ENCODE data around the gene PLXNA2.
A peak's percentile ranks its signal among the peaks of the same experiment; 100 is the strongest.

The PLXNA2 gene

DNA sequence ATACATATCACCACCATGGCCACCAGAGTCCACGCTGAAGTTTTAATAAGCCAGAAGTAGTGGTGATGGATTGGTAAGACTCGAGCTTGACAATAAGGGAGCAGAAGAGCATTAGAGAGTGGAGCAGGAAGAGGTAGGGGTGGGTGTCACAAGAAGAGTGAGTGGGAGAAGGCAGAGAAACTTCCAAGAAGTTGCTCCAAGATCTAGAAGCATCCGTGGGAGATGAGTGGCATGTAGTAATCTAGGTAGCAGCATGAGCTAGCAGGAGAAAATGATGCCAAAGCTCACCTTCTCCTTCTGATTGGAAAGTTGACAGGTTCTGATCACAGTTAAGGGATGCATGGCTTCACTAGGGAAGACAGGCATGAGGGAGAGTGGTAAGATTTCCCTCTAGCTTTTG is 49.2 kb downstream of the PLXNA2 start:
- no peak overlapping the region for H2BK120ac ChIP-seq (ENCODE audit: low read depth, low read length)
- no peak for DNase-seq
- H2BK5ac ChIP-seq (ENCODE audit: low read length), result no peak overlapping the region
- no peak overlapping the region for H3K9ac ChIP-seq (ENCODE audit: low read length)
- peaks cover 4% of the 10 kb centered on the region for H3K36me3 ChIP-seq (ENCODE audit: control insufficient read depth, insufficient read depth, low read length)
- no peak overlapping the region for H2AK5ac ChIP-seq (ENCODE audit: low read length)
- WGBS (ENCODE audit: extremely low coverage, insufficient coverage, low lambda C conversion rate), result no CpG with 5 or more reads among the region's 3 CpGs
- H3K18ac ChIP-seq (ENCODE audit: low read length), result no peak overlapping the region
- H4K5ac ChIP-seq (ENCODE audit: low read length), result no peak overlapping the region
- H4K8ac ChIP-seq (ENCODE audit: low read depth, low read length), result no peak overlapping the region
- no peaks in the 10 kb centered on the region for H3K79me2 ChIP-seq (ENCODE audit: control insufficient read depth, insufficient read depth, low read length)
- H3K4me1 ChIP-seq (ENCODE audit: control insufficient read depth, low read depth, low read length), result no peaks in the 10 kb centered on the region
- no peak overlapping the region for H3K4ac ChIP-seq (ENCODE audit: low read depth, low read length)
- H3K4me2 ChIP-seq (ENCODE audit: low read length), result no peak overlapping the region
- H2BK15ac ChIP-seq (replicated peaks; ENCODE audit: low read depth), result no peak overlapping the region
- H3K23ac ChIP-seq (ENCODE audit: low read length), result no peak overlapping the region
- H3K27me3 ChIP-seq (ENCODE audit: insufficient read depth, low read length, poor library complexity), result no peaks in the 10 kb centered on the region
- no peak overlapping the region for H3K56ac ChIP-seq (ENCODE audit: low read length)
- H3K79me1 ChIP-seq (ENCODE audit: low read length), result peaks cover 4% of the 10 kb centered on the region
- H3K27ac ChIP-seq (ENCODE audit: low read depth, low read length), result no peak overlapping the region
- no peak overlapping the region for H3K4me3 ChIP-seq (ENCODE audit: low read length)

DNA sequence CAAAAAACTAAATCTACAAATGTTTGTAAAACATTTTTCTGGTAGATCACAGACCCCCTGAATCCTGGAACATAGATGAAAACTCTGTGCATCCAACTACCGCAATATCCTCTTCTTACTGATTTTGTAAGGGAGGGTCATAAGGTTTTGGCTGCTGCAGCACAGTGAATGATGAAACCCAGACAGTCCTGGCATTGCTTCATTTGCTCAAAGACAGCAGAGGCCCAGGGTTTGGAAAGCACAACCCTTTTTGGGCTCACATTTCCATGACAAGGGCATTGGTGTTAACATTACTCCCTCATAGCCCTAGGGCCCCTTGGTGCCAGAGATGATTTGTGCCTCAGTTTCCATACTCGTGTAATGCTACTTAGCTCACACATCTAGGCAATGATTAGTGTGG is 51.2 kb downstream of the PLXNA2 start:
- Histone ChIP-seq H4K5ac (ENCODE audit: low read length) (no peak overlapping the region), H3K18ac (ENCODE audit: low read length) (no peak overlapping the region), H2AK5ac (ENCODE audit: low read length) (no peak overlapping the region), H3K9ac (ENCODE audit: low read length) (no peak overlapping the region), H3K79me1 (ENCODE audit: low read length) (peaks cover 7% of the 10 kb centered on the region), H2BK15ac (replicated peaks; ENCODE audit: low read depth) (no peak overlapping the region), H3K4me2 (ENCODE audit: low read length) (no peak overlapping the region), H3K56ac (ENCODE audit: low read length) (no peak overlapping the region), H3K27me3 (ENCODE audit: insufficient read depth, low read length, poor library complexity) (no peaks in the 10 kb centered on the region), H3K4me1 (ENCODE audit: control insufficient read depth, low read depth, low read length) (no peaks in the 10 kb centered on the region), H3K23ac (ENCODE audit: low read length) (no peak overlapping the region), H2BK5ac (ENCODE audit: low read length) (no peak overlapping the region), H2BK120ac (ENCODE audit: low read depth, low read length) (no peak overlapping the region), H3K4ac (ENCODE audit: low read depth, low read length) (no peak overlapping the region), H3K4me3 (ENCODE audit: low read length) (no peak overlapping the region), H3K27ac (ENCODE audit: low read depth, low read length) (no peak overlapping the region), H3K36me3 (ENCODE audit: control insufficient read depth, insufficient read depth, low read length) (peaks cover 7% of the 10 kb centered on the region), H4K8ac (ENCODE audit: low read depth, low read length) (no peak overlapping the region), H3K79me2 (ENCODE audit: control insufficient read depth, insufficient read depth, low read length) (no peaks in the 10 kb centered on the region)
- WGBS (ENCODE audit: extremely low coverage, insufficient coverage, low lambda C conversion rate), result no CpG with 5 or more reads among the region's 2 CpGs
- no peak for DNase-seq

DNA sequence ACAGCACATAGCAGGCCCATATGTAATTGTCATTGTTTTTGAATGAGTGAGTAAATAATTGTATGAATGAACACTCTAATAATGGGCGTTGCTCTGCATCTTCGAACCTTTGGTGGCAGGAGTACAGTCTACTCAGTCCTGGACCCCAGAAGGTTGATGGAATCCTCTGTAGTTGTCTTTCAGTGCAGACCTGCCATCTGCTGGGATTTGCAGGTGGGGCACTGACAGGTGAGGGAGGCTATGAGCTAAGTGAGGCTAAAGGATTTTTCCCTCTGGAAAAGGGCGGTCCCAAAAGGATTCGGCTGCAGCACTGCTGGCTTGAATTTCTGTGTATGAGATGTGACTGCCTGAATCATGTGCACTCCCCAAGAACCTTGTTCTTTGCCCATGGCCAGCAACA is 53.4 kb downstream of the PLXNA2 start:
- H3K9ac ChIP-seq (ENCODE audit: low read length), result no peak overlapping the region
- H2BK5ac ChIP-seq (ENCODE audit: low read length), result no peak overlapping the region
- no peaks in the 10 kb centered on the region for H3K4me1 ChIP-seq (ENCODE audit: control insufficient read depth, low read depth, low read length)
- no peaks in the 10 kb centered on the region for H3K27me3 ChIP-seq (ENCODE audit: insufficient read depth, low read length, poor library complexity)
- no peak overlapping the region for H3K56ac ChIP-seq (ENCODE audit: low read length)
- peaks cover 9% of the 10 kb centered on the region for H3K79me1 ChIP-seq (ENCODE audit: low read length)
- no peak overlapping the region for H3K27ac ChIP-seq (ENCODE audit: low read depth, low read length)
- H3K4me2 ChIP-seq (ENCODE audit: low read length), result no peak overlapping the region
- peaks cover 7% of the 10 kb centered on the region for H3K36me3 ChIP-seq (ENCODE audit: control insufficient read depth, insufficient read depth, low read length)
- no peak overlapping the region for H3K18ac ChIP-seq (ENCODE audit: low read length)
- H3K79me2 ChIP-seq (ENCODE audit: control insufficient read depth, insufficient read depth, low read length), result no peaks in the 10 kb centered on the region
- no peak overlapping the region for H2BK120ac ChIP-seq (ENCODE audit: low read depth, low read length)
- DNase-seq, result no peak
- no peak overlapping the region for H2BK15ac ChIP-seq (replicated peaks; ENCODE audit: low read depth)
- H2AK5ac ChIP-seq (ENCODE audit: low read length), result no peak overlapping the region
- no CpG with 5 or more reads among the region's 4 CpGs for WGBS (ENCODE audit: extremely low coverage, insufficient coverage, low lambda C conversion rate)
- H3K23ac ChIP-seq (ENCODE audit: low read length), result no peak overlapping the region
- H4K5ac ChIP-seq (ENCODE audit: low read length), result no peak overlapping the region
- H3K4me3 ChIP-seq (ENCODE audit: low read length), result no peak overlapping the region
- H4K8ac ChIP-seq (ENCODE audit: low read depth, low read length), result no peak overlapping the region
- H3K4ac ChIP-seq (ENCODE audit: low read depth, low read length), result no peak overlapping the region

DNA sequence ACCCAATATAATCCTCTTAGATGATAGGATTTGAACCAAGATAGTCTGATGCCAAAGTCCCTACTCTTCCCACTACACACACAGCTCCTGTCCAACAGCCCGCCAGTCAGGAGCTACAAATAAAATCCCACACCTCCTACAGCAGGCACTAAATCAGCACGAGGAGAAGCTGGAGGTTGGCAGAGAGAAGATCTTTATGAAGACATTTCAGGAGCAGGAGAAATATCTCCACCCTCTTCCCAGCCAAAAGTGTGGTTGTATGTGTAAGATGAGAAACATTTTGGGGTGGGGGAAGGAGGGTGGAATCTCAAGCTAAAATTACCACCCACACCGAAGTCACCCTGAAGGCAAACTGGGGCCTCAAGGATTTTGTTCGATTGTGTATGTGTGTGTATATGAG is 54.5 kb downstream of the PLXNA2 start:
- Histone ChIP-seq H3K79me1 (ENCODE audit: low read length) (peaks cover 10% of the 10 kb centered on the region), H4K5ac (ENCODE audit: low read length) (no peak overlapping the region), H3K23ac (ENCODE audit: low read length) (no peak overlapping the region), H3K4me2 (ENCODE audit: low read length) (no peak overlapping the region), H3K27ac (ENCODE audit: low read depth, low read length) (no peak overlapping the region), H3K79me2 (ENCODE audit: control insufficient read depth, insufficient read depth, low read length) (no peaks in the 10 kb centered on the region), H2BK120ac (ENCODE audit: low read depth, low read length) (no peak overlapping the region), H3K56ac (ENCODE audit: low read length) (no peak overlapping the region), H3K4ac (ENCODE audit: low read depth, low read length) (no peak overlapping the region), H4K8ac (ENCODE audit: low read depth, low read length) (no peak overlapping the region), H3K4me3 (ENCODE audit: low read length) (no peak overlapping the region), H2AK5ac (ENCODE audit: low read length) (no peak overlapping the region), H2BK15ac (replicated peaks; ENCODE audit: low read depth) (no peak overlapping the region), H3K4me1 (ENCODE audit: control insufficient read depth, low read depth, low read length) (no peaks in the 10 kb centered on the region), H2BK5ac (ENCODE audit: low read length) (no peak overlapping the region), H3K9ac (ENCODE audit: low read length) (no peak overlapping the region), H3K27me3 (ENCODE audit: insufficient read depth, low read length, poor library complexity) (no peaks in the 10 kb centered on the region), H3K18ac (ENCODE audit: low read length) (no peak overlapping the region), H3K36me3 (ENCODE audit: control insufficient read depth, insufficient read depth, low read length) (peaks cover 5% of the 10 kb centered on the region)
- WGBS (ENCODE audit: extremely low coverage, insufficient coverage, low lambda C conversion rate), result no CpG with 5 or more reads among the region's 4 CpGs
- DNase-seq, result no peak

DNA sequence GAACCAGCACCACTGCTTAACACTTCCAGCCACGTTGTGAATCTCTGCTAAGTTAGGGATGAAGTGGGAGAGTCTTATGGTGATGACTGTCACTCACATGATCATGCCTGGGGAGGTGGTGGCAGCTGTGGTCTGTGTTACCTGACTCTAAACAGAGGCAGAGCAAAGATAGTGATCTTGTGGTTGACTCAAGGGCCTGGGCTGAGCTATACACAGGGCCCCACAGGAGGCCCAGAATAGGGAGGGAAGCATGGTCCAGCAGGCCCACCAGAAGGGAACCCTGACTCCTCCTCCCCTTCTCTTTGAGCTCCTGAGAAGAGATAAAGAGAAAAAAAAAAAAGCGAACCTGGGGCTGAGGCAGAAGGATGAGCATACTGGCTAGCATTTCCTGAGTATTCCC is 55.0 kb downstream of the PLXNA2 start:
- no peak overlapping the region for H3K4ac ChIP-seq (ENCODE audit: low read depth, low read length)
- no peak overlapping the region for H3K18ac ChIP-seq (ENCODE audit: low read length)
- H3K56ac ChIP-seq (ENCODE audit: low read length), result no peak overlapping the region
- peaks cover 4% of the 10 kb centered on the region for H3K36me3 ChIP-seq (ENCODE audit: control insufficient read depth, insufficient read depth, low read length)
- no peaks in the 10 kb centered on the region for H3K27me3 ChIP-seq (ENCODE audit: insufficient read depth, low read length, poor library complexity)
- no peak overlapping the region for H3K23ac ChIP-seq (ENCODE audit: low read length)
- WGBS (ENCODE audit: extremely low coverage, insufficient coverage, low lambda C conversion rate), result no CpG with 5 or more reads among the region's 2 CpGs
- H3K9ac ChIP-seq (ENCODE audit: low read length), result no peak overlapping the region
- H2AK5ac ChIP-seq (ENCODE audit: low read length), result no peak overlapping the region
- H3K79me1 ChIP-seq (ENCODE audit: low read length), result peaks cover 10% of the 10 kb centered on the region
- no peak overlapping the region for H3K4me2 ChIP-seq (ENCODE audit: low read length)
- no peak overlapping the region for H2BK120ac ChIP-seq (ENCODE audit: low read depth, low read length)
- H3K4me1 ChIP-seq (ENCODE audit: control insufficient read depth, low read depth, low read length), result no peaks in the 10 kb centered on the region
- peak; percentile 51 for DNase-seq
- H3K79me2 ChIP-seq (ENCODE audit: control insufficient read depth, insufficient read depth, low read length), result no peaks in the 10 kb centered on the region
- H4K8ac ChIP-seq (ENCODE audit: low read depth, low read length), result no peak overlapping the region
- H2BK15ac ChIP-seq (replicated peaks; ENCODE audit: low read depth), result no peak overlapping the region
- no peak overlapping the region for H3K4me3 ChIP-seq (ENCODE audit: low read length)
- no peak overlapping the region for H4K5ac ChIP-seq (ENCODE audit: low read length)
- H2BK5ac ChIP-seq (ENCODE audit: low read length), result no peak overlapping the region
- no peak overlapping the region for H3K27ac ChIP-seq (ENCODE audit: low read depth, low read length)

DNA sequence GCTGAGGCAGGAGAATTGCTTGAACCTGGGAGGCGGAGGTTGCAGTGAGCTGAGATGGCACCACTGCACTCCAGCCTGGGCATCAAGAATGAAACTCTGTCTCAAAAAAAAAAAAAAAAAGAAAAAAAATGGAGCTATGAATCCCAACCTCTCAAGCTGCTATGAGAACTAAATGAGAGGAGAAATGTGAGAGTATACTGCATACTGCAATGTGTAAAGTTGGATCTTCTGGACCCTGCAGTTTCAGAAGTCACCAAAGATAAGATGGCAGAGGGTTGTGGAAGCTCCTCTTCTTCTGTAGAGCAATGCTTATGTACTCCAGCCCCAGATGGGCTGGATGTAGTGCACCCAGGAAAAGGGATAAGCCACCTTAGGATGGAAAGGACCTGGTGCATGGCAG is 55.6 kb downstream of the PLXNA2 start:
- Histone ChIP-seq H3K79me2 (ENCODE audit: control insufficient read depth, insufficient read depth, low read length) (no peaks in the 10 kb centered on the region), H3K23ac (ENCODE audit: low read length) (no peak overlapping the region), H3K9ac (ENCODE audit: low read length) (no peak overlapping the region), H4K5ac (ENCODE audit: low read length) (no peak overlapping the region), H3K4me2 (ENCODE audit: low read length) (no peak overlapping the region), H2AK5ac (ENCODE audit: low read length) (no peak overlapping the region), H2BK15ac (replicated peaks; ENCODE audit: low read depth) (no peak overlapping the region), H3K56ac (ENCODE audit: low read length) (no peak overlapping the region), H4K8ac (ENCODE audit: low read depth, low read length) (no peak overlapping the region), H3K36me3 (ENCODE audit: control insufficient read depth, insufficient read depth, low read length) (peaks cover 4% of the 10 kb centered on the region), H3K4ac (ENCODE audit: low read depth, low read length) (no peak overlapping the region), H2BK5ac (ENCODE audit: low read length) (no peak overlapping the region), H3K27ac (ENCODE audit: low read depth, low read length) (no peak overlapping the region), H3K79me1 (ENCODE audit: low read length) (peaks cover 10% of the 10 kb centered on the region), H3K4me3 (ENCODE audit: low read length) (no peak overlapping the region), H3K4me1 (ENCODE audit: control insufficient read depth, low read depth, low read length) (no peaks in the 10 kb centered on the region), H2BK120ac (ENCODE audit: low read depth, low read length) (no peak overlapping the region), H3K18ac (ENCODE audit: low read length) (no peak overlapping the region), H3K27me3 (ENCODE audit: insufficient read depth, low read length, poor library complexity) (no peaks in the 10 kb centered on the region)
- no CpG with 5 or more reads among the region's 1 CpG for WGBS (ENCODE audit: extremely low coverage, insufficient coverage, low lambda C conversion rate)
- DNase-seq, result no peak

Measured in mesendoderm (in vitro differentiated cells).